GM18499 (cell line): ENCODE results near the gene MSX2.

Experiments used
- ATAC-seq: cut with Tn5 transposase; IDR thresholded peaks from one replicate; pipeline ENCODE4 v1.9.1; 2021; ENCODE audit warnings: moderate number of reproducible peaks; ENCODE audit not compliant: insufficient read depth, unreplicated experiment

MSX2 gene

GRCh38 chr5:174717826-174718455 lies 6.4 kb upstream of the MSX2 start:
- ATAC-seq, result no peak

DNA sequence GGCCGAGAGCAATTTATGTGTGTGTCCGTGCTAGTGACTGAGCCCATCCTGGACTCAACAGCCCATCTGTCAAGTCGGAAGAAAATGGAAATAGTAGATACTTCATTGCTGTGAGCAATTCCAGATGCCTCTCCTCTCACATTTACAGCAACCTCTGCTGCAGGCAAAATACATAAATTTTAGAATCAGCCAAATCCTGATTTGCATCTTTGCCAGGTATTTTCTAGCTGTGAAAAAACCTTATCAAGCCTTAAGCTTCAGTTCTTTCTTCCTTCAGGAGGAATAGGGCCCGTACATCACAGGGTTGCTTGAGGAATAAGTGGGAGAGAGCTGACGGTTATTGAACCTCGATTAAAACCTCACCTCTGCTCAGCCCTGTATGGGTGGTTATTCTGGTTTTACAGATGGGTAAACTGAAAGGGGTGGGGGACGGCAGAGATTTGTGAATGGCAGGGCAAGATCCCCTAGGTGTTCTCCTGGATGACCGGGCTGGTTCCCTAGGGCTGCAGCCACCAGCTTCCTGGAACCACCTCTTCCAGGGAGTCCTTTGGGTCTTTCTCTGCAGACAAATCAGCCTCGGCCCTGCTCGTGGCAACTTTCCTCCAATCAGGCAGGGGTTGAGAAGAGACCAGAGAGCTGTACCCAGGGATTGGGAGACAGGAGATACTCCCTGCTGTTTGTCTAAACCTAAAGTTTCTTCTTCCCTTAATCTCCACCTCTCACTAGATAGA lies 5.3 kb upstream of the MSX2 start:
- no peak for ATAC-seq

DNA sequence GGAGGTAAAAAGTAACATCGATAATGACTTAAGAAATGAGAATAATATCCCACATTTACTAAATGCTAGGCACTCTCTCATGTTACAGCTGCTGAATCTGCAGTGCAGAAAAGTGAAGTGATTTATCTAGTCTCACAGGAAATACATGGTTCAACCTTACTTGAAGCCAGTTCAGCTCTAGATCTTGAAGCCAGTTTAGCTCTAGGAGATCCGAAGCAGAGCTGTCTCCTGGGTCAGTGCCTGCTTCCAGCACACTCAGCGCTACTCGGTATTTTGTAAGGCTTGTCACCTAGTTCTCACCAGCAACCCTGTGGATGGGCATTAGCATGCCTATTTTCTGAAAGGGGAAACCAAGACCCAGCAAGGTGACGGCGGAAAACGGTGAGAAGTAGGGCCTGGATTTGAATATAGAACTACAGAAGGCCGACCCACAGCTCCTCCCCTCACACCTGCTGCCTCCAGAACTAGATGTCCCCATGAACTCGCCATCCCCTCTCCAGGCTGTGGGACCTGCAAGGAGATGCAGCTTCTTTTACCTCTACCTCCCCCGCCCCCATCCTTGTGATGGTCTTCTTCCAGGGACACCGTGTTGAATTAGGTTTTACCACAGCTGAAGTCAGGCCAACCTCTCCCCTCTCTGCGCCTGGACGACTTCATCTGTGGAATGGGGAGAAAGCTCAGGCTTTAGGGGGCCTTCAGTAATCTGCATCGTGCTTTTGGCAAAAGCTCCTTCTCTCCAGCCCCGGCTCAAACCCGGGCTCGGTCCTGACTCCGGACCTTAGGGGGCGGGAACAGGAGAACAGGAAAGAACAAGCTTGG lies 4.4 kb upstream of the MSX2 start:
- ATAC-seq, result no peak

DNA sequence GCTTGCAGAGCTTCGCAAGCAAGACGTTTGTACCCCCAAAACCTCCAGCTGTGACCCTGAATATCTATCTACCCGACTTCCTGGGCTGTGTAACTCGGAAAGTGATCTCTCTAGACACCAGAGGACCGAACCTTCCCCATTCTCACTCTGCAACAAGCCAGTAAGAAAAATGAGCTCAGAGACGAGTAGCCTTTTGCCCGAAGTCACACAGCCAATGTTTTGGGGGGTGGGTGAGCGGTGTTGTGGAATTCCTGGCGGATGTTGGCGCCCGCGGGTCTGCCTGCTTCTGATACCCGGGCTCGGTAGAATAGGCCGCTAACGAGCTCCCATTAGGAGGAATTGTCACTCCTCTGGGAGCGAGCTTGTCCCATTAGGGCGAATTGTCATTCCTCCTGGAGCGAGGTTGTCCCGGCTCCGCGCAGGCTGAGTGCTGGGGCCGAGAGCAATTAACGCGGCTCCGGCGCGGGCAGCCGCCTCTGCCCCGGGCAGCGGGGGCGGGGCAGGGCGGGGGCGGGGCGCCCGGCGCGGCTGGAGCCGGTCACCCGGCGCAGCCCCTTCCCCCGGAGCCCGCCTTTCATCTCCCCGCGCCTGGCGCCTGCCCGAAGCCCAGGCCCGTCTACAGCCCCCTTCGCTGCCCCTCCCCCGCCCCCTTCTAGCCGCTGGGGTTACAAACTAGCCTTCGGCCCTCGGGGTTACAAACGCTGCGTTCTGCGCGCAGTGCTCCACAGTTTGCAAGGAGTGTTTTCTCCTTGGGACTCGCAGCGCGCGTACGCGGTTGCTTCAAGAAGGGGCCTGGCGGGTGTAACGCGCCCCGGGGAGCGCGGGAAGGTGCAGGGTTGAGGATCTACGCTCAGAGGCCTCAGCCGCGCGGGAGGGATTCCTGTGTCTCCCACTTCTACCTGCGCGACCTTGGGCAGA lies 3.5 kb upstream of the MSX2 start:
- no peak for ATAC-seq

DNA sequence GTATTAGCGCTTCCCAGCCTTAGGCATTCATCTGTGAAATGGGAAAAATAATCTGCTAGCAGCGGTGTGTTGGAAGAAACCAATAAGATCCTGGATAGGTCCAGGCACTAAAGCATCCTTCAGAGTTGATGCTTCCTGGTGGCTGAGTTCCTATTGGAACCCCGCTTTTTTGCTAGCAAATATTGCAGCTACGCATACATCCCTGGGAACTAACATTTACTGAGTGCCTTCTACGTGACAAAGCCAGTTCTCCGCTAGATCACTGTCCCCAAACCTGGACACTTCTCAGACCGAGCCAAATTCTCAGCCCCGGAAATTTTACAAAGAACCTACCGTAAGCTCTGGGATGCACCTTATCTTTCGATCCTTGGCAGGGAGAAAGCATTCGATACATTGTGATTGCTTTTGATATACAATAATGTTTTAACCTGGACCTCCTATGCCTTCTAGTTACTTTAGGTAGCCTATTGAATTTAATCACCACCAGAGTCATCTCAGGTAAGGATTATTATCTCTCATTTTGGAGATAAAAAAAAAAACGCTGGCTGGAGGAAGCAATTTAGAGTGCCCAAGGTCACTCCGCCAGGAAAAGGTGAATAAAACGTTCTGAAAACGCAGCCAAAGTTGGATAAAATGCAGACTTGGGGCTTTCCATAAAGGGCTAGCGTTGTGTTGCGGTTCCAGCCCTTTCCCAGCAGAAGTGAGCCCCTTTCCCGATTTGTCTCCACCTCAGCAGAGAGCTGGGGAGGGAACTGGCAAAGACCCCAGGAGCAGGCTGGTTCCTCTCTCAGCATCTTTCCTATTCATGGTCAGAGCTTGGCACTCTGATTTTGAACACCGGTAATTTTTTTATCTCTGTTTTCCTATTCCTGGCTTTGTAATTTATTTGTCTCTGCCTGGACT lies 2.6 kb upstream of the MSX2 start:
- no peak for ATAC-seq

- ATAC-seq, result no peak
Measured at GRCh38 chr5:174722500-174722899, 1.9 kb upstream of the MSX2 start.

DNA sequence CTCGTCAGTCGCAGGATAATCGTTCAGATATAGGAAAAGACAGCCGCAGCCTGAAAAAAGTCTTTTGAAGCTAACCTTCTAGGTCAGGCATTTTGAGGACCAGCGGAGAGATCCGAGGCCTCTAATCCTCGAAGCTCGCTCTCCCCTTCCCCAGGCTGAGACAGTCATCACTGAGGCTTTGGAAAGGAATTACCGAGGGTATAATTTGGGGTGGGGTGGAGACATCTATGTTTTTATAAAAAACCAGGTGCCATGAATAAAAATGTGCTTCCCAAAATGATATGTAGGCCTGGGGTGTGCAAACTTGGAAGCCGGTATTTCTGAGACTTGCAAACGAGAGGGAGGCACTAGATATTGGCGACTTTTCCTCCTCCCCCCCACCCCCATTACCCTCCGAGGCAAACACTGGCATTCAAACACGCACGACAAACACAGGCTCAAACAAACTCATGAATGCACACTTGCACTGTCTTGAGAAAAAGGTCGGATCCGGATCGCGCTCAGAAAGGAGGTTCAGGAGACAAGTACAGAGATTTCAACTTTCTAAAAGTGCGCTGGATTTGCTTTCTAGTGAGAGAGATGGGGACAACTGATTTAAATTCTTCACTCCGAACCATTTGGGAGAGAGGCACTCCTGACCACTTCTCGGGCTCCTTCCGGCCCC lies 935 bp upstream of the MSX2 start:
- ATAC-seq, result no peak

GRCh38 chr5:174723979-174724483 lies 351 bp upstream of the MSX2 start:
- no peak for ATAC-seq

- ATAC-seq, result no peak
Measured at GRCh38 chr5:174725261-174725990, 1.0 kb downstream of the MSX2 start.

- ATAC-seq, result no peak
Measured at GRCh38 chr5:174725991-174726601, 1.7 kb downstream of the MSX2 start.

DNA sequence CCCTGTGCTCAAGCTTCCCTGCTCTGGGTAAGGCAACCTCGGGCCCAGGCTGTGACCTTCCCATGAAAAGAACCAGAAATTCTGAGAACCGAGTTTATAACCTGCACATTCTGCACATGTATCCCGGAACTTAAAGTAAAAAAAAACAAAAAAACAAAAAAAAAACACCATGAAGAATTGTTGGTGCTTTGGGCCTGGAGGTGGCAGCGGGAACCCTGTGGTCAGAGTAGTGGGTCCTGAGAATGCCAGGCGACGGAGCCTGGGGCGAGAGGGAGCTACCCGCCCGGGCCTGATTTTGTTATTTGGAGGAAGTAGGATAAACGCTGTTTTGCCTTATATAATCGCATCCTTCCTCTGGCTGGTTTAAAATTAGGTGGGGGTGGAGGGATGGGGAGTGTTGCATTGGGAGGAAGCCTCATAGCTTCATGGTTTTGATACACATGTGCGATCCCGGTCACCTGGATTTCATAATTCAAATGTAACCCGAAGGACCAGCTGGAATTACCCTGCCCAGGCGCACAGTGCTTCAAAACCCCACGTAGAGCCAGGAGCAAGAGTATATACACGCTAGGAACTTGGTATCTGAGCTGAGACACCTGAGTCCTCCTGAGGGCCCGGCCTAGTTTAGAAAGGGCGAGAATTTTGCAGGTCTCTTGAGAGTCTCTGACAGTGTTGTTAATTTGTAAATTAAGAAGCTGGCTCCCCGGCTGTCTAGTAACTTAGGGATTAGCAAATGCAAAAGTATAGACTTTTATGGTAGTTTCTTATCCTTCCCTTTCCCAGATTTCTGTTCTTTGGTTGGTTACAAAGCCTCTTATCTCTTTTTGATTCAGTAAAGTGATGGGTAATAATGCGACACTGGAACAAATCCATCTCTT lies 2.8 kb downstream of the MSX2 start:
- ATAC-seq, result no peak

GRCh38 chr5:174727794-174728680 lies 3.7 kb downstream of the MSX2 start:
- ATAC-seq, result no peak

GRCh38 chr5:174729075-174729680 lies 4.8 kb downstream of the MSX2 start:
- no peak for ATAC-seq

DNA sequence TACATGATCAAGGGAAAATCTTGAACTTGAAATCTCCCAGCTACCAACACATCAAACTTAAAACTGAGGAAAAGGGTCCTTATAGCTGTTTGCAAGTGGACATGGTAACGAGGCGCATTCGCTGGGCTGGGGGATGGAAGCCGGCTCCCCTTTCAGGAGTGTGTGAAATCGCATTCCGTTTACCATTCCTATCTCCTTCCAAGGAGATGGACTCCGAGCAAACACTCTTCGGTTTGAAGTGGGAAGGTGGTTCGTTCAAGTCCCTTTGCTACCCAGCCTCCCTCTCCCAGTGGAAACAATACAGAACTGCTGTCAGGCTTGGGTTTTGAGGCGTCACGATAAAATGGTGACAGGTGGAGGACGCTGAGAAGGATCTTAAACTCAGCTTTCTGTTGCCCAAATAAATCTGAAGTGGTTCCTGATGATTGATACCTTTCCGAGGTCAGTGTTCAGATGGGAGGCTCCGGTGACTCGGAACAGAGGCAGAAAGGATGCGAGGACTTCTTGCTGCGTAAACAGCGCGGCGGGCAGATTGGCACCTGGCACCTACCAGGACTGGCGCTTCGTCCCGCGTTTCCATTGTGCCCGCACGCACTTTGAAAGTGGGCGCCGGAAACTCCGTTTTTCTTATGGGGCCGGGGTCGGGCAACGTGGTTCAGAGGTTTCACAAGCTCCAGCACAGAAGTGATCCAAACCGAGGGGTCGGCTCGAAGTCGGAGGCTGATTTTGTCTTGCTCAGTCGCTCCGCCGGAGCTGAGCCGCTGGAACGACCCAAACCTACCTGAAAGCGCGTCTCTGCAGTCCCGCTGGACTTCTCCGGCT lies 7.0 kb downstream of the MSX2 start:
- ATAC-seq, result no peak
